Fibroblast of lung (primary cell): ENCODE results near the gene ITPR3.

Experiments
- EZH2 ChIP-seq: IDR thresholded peaks from 2 replicates; pipeline ENCODE4 v1.5.1; 2012; ENCODE audit warnings: low read length, control low read depth, mild to moderate bottlenecking; ENCODE audit errors: missing control alignments
- TF ChIP-seq, protein P1 (sequence below), 2 donors: IDR thresholded peaks in 1 of 2; conservative IDR thresholded peaks in 1 of 2; 1 replicate in 1 of 2; 2 replicates in 1 of 2; pipeline ENCODE4 v1.5.1; 2011 to 2012; ENCODE audit warnings: low read length in 2 of 2, control low read depth in 1 of 2, inconsistent platforms in 1 of 2, low read depth in 1 of 2, mild to moderate bottlenecking in 1 of 2

GRCh38 chr6:33671744-33672072 lies 50.6 kb downstream of the ITPR3 start:
- TF ChIP-seq, protein P1, sequence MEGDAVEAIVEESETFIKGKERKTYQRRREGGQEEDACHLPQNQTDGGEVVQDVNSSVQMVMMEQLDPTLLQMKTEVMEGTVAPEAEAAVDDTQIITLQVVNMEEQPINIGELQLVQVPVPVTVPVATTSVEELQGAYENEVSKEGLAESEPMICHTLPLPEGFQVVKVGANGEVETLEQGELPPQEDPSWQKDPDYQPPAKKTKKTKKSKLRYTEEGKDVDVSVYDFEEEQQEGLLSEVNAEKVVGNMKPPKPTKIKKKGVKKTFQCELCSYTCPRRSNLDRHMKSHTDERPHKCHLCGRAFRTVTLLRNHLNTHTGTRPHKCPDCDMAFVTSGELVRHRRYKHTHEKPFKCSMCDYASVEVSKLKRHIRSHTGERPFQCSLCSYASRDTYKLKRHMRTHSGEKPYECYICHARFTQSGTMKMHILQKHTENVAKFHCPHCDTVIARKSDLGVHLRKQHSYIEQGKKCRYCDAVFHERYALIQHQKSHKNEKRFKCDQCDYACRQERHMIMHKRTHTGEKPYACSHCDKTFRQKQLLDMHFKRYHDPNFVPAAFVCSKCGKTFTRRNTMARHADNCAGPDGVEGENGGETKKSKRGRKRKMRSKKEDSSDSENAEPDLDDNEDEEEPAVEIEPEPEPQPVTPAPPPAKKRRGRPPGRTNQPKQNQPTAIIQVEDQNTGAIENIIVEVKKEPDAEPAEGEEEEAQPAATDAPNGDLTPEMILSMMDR (conservative IDR thresholded peaks at IDR 0.05 in 1 of 2, IDR thresholded peaks at IDR 0.05 in 1 of 2; ENCODE audit: low read depth in 1 of 2, low read length in 2 of 2), result no peak
- TF ChIP-seq EZH2, result no peak
